H9 (cell line): ENCODE measurements around the gene DACT2. TPM values are rescaled to one million over a fixed set of nuclear protein-coding genes. Genes with fewer than 3 reads are reported as not detected.

Experiments used
- DNase-seq: peaks from one replicate; pipeline ENCODE4 v3.0.0-alpha.2; 2017
- H2AFZ ChIP-seq: one replicate; pipeline ENCODE4 v1.6.1; 2013; ENCODE audit warnings: mild to moderate bottlenecking, low read length, control low read depth, moderate library complexity
- H2AK5ac ChIP-seq: 2 replicates; pipeline ENCODE4 v1.6.1; 2013; ENCODE audit warnings: low read length, control low read depth, mixed read lengths; ENCODE audit not compliant: insufficient read length
- H2BK120ac ChIP-seq: one replicate; pipeline ENCODE4 v1.6.1; 2013; ENCODE audit warnings: low read depth, mild to moderate bottlenecking, low read length, control low read depth, inconsistent platforms; ENCODE audit not compliant: poor library complexity, severe bottlenecking
- H2BK12ac ChIP-seq: 2 replicates; pipeline ENCODE4 v1.6.1; 2013; ENCODE audit warnings: low read length, control low read depth, mixed read lengths, low read depth; ENCODE audit not compliant: insufficient read length
- H2BK15ac ChIP-seq: 2 replicates; pipeline ENCODE4 v1.6.1; 2013; ENCODE audit warnings: low read depth, low read length, control low read depth
- H2BK20ac ChIP-seq: one replicate; pipeline ENCODE4 v1.6.1; 2013; ENCODE audit warnings: low read depth, mild to moderate bottlenecking, low read length, control low read depth, inconsistent platforms; ENCODE audit not compliant: poor library complexity, severe bottlenecking
- H2BK5ac ChIP-seq: 2 replicates; pipeline ENCODE4 v1.6.1; 2013; ENCODE audit warnings: low read length, control low read depth, mixed read lengths; ENCODE audit not compliant: insufficient read length
- H3K14ac ChIP-seq: 2 replicates; pipeline ENCODE4 v1.6.1; 2013; ENCODE audit warnings: low read length, control low read depth; ENCODE audit not compliant: insufficient read depth
- H3K18ac ChIP-seq: 2 replicates; pipeline ENCODE4 v1.6.1; 2013; ENCODE audit warnings: low read depth, mild to moderate bottlenecking, mixed read lengths, low read length, control low read depth; ENCODE audit not compliant: insufficient read length
- H3K23ac ChIP-seq: 2 replicates; pipeline ENCODE4 v1.6.1; 2013; ENCODE audit warnings: low read length, control low read depth, mixed read lengths, low read depth; ENCODE audit not compliant: insufficient read length
- H3K23me2 ChIP-seq: 2 replicates; pipeline ENCODE4 v1.6.1; 2013; ENCODE audit warnings: low read depth, mild to moderate bottlenecking, mixed read lengths, low read length, control low read depth; ENCODE audit not compliant: insufficient read length, poor library complexity, severe bottlenecking
- H3K27ac ChIP-seq: 2 replicates; pipeline ENCODE4 v1.5.1; 2013; ENCODE audit warnings: low read length, control low read depth, mixed read lengths, low read depth; ENCODE audit not compliant: insufficient read length
- H3K27me3 ChIP-seq: 2 replicates; pipeline ENCODE4 v1.6.1; 2013; ENCODE audit warnings: low read length, control low read depth, inconsistent platforms; ENCODE audit not compliant: insufficient read depth
- H3K4ac ChIP-seq: 2 replicates; pipeline ENCODE4 v1.6.1; 2013; ENCODE audit warnings: low read depth, mild to moderate bottlenecking, control low read depth, inconsistent platforms, low read length, moderate library complexity
- H3K4me1 ChIP-seq: 2 replicates; pipeline ENCODE4 v1.6.1; 2013; ENCODE audit warnings: low read length, control low read depth, inconsistent platforms; ENCODE audit not compliant: insufficient read depth
- H3K4me2 ChIP-seq: 2 replicates; pipeline ENCODE4 v1.6.1; 2013; ENCODE audit warnings: low read length, control low read depth, mixed read lengths; ENCODE audit not compliant: insufficient read length, insufficient read depth
- H3K56ac ChIP-seq: 2 replicates; pipeline ENCODE4 v1.6.1; 2013; ENCODE audit warnings: low read depth, mild to moderate bottlenecking, mixed read lengths, low read length, control low read depth; ENCODE audit not compliant: insufficient read length
- H3K79me1 ChIP-seq: 2 replicates; pipeline ENCODE4 v1.6.1; 2013; ENCODE audit warnings: low read depth, mild to moderate bottlenecking, moderate library complexity, low read length, control low read depth, inconsistent platforms; ENCODE audit not compliant: insufficient read depth, poor library complexity, severe bottlenecking
- H3K79me2 ChIP-seq: 2 replicates; pipeline ENCODE4 v1.6.1; 2013; ENCODE audit warnings: low read length, control low read depth, inconsistent platforms; ENCODE audit not compliant: insufficient read depth
- H3K9ac ChIP-seq: 2 replicates; pipeline ENCODE4 v1.6.1; 2013; ENCODE audit warnings: low read length, control low read depth, mixed read lengths; ENCODE audit not compliant: insufficient read length; ENCODE audit errors: extremely low read depth
- H3K9me3 ChIP-seq: one replicate; pipeline ENCODE4 v1.6.1; 2013; ENCODE audit warnings: low read depth, low read length, inconsistent platforms; ENCODE audit not compliant: control insufficient read depth
- H3T11ph ChIP-seq: one replicate; pipeline ENCODE4 v1.6.1; 2013; ENCODE audit warnings: mild to moderate bottlenecking, low read length, control low read depth, inconsistent platforms
- H4K20me1 ChIP-seq: one replicate; pipeline ENCODE4 v1.6.1; 2013; ENCODE audit not compliant: control insufficient read depth, insufficient read length, insufficient read depth
- H4K5ac ChIP-seq: 2 replicates; pipeline ENCODE4 v1.6.1; 2013; ENCODE audit warnings: low read depth, mild to moderate bottlenecking, mixed read lengths, low read length, control low read depth; ENCODE audit not compliant: insufficient read length
- H4K8ac ChIP-seq: replicated peaks from 2 replicates; pipeline ENCODE4 v1.6.1; 2013; ENCODE audit warnings: low read length, control low read depth, mixed read lengths, low read depth; ENCODE audit not compliant: insufficient read length
- H4K91ac ChIP-seq: 2 replicates; pipeline ENCODE4 v1.6.1; 2013; ENCODE audit warnings: low read depth, mild to moderate bottlenecking, moderate library complexity, mixed read lengths, low read length, control low read depth; ENCODE audit not compliant: insufficient read length
- H3K27ac Mint-ChIP-seq, 3 experiments: 2 replicates in 2 of 3; 3 replicates in 1 of 3; pipeline ENCODE4 v1.8.0; 2020 to 2021; ENCODE audit warnings: mixed read lengths in 3 of 3, mild to moderate bottlenecking in 1 of 3, moderate library complexity in 1 of 3
- H3K27me3 Mint-ChIP-seq: 2 replicates; pipeline ENCODE4 v1.8.0; 2021; ENCODE audit warnings: low read depth, mild to moderate bottlenecking, moderate library complexity, mixed read lengths
- H3K36me3 Mint-ChIP-seq, 3 experiments: 2 replicates in 2 of 3; 3 replicates in 1 of 3; pipeline ENCODE4 v1.8.0; 2020 to 2021; ENCODE audit warnings: low read depth in 3 of 3, mixed read lengths in 3 of 3; ENCODE audit not compliant: insufficient read depth in 1 of 3
- H3K4me1 Mint-ChIP-seq, 2 experiments: 2 replicates each; pipeline ENCODE4 v1.8.0; 2020; ENCODE audit warnings: mixed read lengths in 2 of 2
- H3K4me3 Mint-ChIP-seq, 2 experiments: 2 replicates in 1 of 2; 3 replicates in 1 of 2; pipeline ENCODE4 v1.8.0; 2020 to 2021; ENCODE audit warnings: mild to moderate bottlenecking in 2 of 2, mixed read lengths in 2 of 2, moderate library complexity in 1 of 2
- H3K9me3 Mint-ChIP-seq, 2 experiments: 2 replicates in 1 of 2; 3 replicates in 1 of 2; pipeline ENCODE4 v1.8.0; 2020; ENCODE audit warnings: mild to moderate bottlenecking in 2 of 2, mixed read lengths in 2 of 2, moderate library complexity in 1 of 2
- WGBS: extraction: QIAGEN DNeasy Blood & Tissue Kit; methylation state at CpG from one replicate; pipeline ENCODE4 v1.1.7; 2013; ENCODE audit warnings: missing lambda C conversion rate, low lambda C conversion rate, mixed read lengths; ENCODE audit not compliant: insufficient read length; ENCODE audit errors: extremely low coverage; 5-methylcytosine and 5-hydroxymethylcytosine counted together
- total RNA-seq: library from RNA; stranded (reverse); gene quantifications from 2 replicates; pipeline ENCODE4 v1.2.1, GENCODE V29; 2021
- TF ChIP-seq, protein P1 (sequence below): fragments of 200-600 bp; sonication (generic); conservative IDR thresholded peaks from 3 replicates; pipeline ENCODE4 v1.8.0; 2021; ENCODE audit warnings: antibody characterized with exemption, mild to moderate bottlenecking

Gene DACT2
- total RNA-seq, 1 experiment from 2014 or later = 1.8 TPM

- DNase-seq = no peak
- H2AFZ ChIP-seq = no peak overlapping the region
- Mint-ChIP-seq H3K27ac (no peak overlapping the region; a peak in 1 of 7 replicates), H3K36me3 (no peaks in the 10 kb centered on the region), H3K4me1 (peaks cover 22 to 27% of the 10 kb centered on the region in 2 experiments), H3K9me3 (no peaks in the 10 kb centered on the region; a peak in 1 of 5 replicates), H3K27me3 (peaks cover 10% of the 10 kb centered on the region), H3K4me3 (no peak overlapping the region)
- no peak overlapping the region for H2BK20ac ChIP-seq
- H2BK12ac ChIP-seq = no peak overlapping the region
- H3K27ac ChIP-seq = no peak overlapping the region
- no peak overlapping the region for H2BK120ac ChIP-seq
- no peaks in the 10 kb centered on the region for H3K27me3 ChIP-seq
- no peak overlapping the region for H3K56ac ChIP-seq
- no peak overlapping the region for H4K91ac ChIP-seq
- no peak overlapping the region for H4K8ac ChIP-seq
- no peaks in the 10 kb centered on the region for H4K20me1 ChIP-seq
- H3K23ac ChIP-seq = no peak overlapping the region
- no peak overlapping the region for H2BK5ac ChIP-seq
- H2BK15ac ChIP-seq = no peak overlapping the region
- H3K9ac ChIP-seq = no peak overlapping the region
- H3K79me2 ChIP-seq = no peaks in the 10 kb centered on the region
- WGBS = 100% methylated on average over 1 of the region's 5 CpGs
- H2AK5ac ChIP-seq = no peak overlapping the region
- H3K14ac ChIP-seq = no peak overlapping the region
- H3K4ac ChIP-seq = no peak overlapping the region
- no peaks in the 10 kb centered on the region for H3K79me1 ChIP-seq
- TF ChIP-seq, protein P1, sequence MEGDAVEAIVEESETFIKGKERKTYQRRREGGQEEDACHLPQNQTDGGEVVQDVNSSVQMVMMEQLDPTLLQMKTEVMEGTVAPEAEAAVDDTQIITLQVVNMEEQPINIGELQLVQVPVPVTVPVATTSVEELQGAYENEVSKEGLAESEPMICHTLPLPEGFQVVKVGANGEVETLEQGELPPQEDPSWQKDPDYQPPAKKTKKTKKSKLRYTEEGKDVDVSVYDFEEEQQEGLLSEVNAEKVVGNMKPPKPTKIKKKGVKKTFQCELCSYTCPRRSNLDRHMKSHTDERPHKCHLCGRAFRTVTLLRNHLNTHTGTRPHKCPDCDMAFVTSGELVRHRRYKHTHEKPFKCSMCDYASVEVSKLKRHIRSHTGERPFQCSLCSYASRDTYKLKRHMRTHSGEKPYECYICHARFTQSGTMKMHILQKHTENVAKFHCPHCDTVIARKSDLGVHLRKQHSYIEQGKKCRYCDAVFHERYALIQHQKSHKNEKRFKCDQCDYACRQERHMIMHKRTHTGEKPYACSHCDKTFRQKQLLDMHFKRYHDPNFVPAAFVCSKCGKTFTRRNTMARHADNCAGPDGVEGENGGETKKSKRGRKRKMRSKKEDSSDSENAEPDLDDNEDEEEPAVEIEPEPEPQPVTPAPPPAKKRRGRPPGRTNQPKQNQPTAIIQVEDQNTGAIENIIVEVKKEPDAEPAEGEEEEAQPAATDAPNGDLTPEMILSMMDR = peak; percentile 76
- H3K9me3 ChIP-seq = no peaks in the 10 kb centered on the region
- H3K23me2 ChIP-seq = no peaks in the 10 kb centered on the region
- H3K4me2 ChIP-seq = no peak overlapping the region
- no peak overlapping the region for H3K18ac ChIP-seq
- H3T11ph ChIP-seq = no peak overlapping the region
- peaks cover 2% of the 10 kb centered on the region; the same call in 1 of the 2 replicates for H3K4me1 ChIP-seq
- no peak overlapping the region for H4K5ac ChIP-seq
Observed at GRCh38 chr6:168333039-168333438, 13.5 kb upstream of the DACT2 start.
